IPS-NIHi7 (cell line): ENCODE measurements around the gene OR1D5.
"Not testable (repeated sequence)": the region's sequence is repeated elsewhere in the genome, so short reads cannot be mapped to it uniquely, and the experiment has no call there.

Experiments
- DNase-seq: peaks from one replicate; pipeline ENCODE4 v3.0.0; 2012; ENCODE audit warnings: mixed read lengths; ENCODE audit errors: extremely low spot score

OR1D5 gene

GRCh38 chr17:3063507-3063906, at the start of gene OR1D5:
Gene OR1D5, minus strand, starts transcription at chr17:3063607. Its CDS starts 0 bp downstream, at chr17:3063607.
- DNase-seq, result not testable (repeated sequence)

- no peak for DNase-seq
Measured at GRCh38 chr17:3104322-3104721, 40.9 kb upstream of the OR1D5 start, which contains the start of gene OR1D2. Gene OR1D2, minus strand, starts transcription at chr17:3104422. Its CDS starts 11,426 bp downstream, at chr17:3092996.

GRCh38 chr17:3073850-3074249, 10.4 kb upstream of the OR1D5 start:
- not testable (repeated sequence) for DNase-seq

- DNase-seq, result not testable (repeated sequence)
Measured at GRCh38 chr17:3065192-3065591, 1.8 kb upstream of the OR1D5 start.

GRCh38 chr17:3062824-3063377, 506 bp downstream of the OR1D5 start:
- not testable (repeated sequence) for DNase-seq

- DNase-seq, result not testable (repeated sequence)
Measured at GRCh38 chr17:3054868-3055267, 8.5 kb downstream of the OR1D5 start.

- peak; percentile 7 for DNase-seq
Measured at GRCh38 chr17:3049705-3050295, 13.6 kb downstream of the OR1D5 start.

- DNase-seq, result peak; percentile 99
Measured at GRCh38 chr17:3048727-3049471, 14.5 kb downstream of the OR1D5 start.

GRCh38 chr17:3046753-3047152, 16.7 kb downstream of the OR1D5 start:
- no peak for DNase-seq

GRCh38 chr17:3043737-3044365, 19.6 kb downstream of the OR1D5 start:
- DNase-seq, result peak; percentile 12

- no peak for DNase-seq
Measured at GRCh38 chr17:3040882-3041281, 22.5 kb downstream of the OR1D5 start.

GRCh38 chr17:3039736-3040135, 23.7 kb downstream of the OR1D5 start:
- DNase-seq, result no peak

GRCh38 chr17:3038941-3039340, 24.5 kb downstream of the OR1D5 start:
- DNase-seq, result peak; percentile 10

- DNase-seq, result no peak
Measured at GRCh38 chr17:3037259-3037658, 26.1 kb downstream of the OR1D5 start.

- peak; percentile 8 for DNase-seq
Measured at GRCh38 chr17:3036800-3037199, 26.6 kb downstream of the OR1D5 start.

GRCh38 chr17:3035968-3036280, 27.5 kb downstream of the OR1D5 start:
- no peak for DNase-seq

GRCh38 chr17:3035256-3035967, 28.0 kb downstream of the OR1D5 start:
- peak; percentile 6 for DNase-seq

GRCh38 chr17:3034578-3034920, 28.9 kb downstream of the OR1D5 start:
- no peak for DNase-seq

- peak; percentile 6 for DNase-seq
Measured at GRCh38 chr17:3033741-3034577, 29.4 kb downstream of the OR1D5 start.

GRCh38 chr17:3033248-3033640, 30.2 kb downstream of the OR1D5 start:
- DNase-seq, result peak; percentile 5
